T-helper 1 cell (primary cell): Measurements from ENCODE around the gene COA6.
A peak's percentile ranks its signal among the peaks of the same experiment; 100 is the strongest.
"Not testable (repeated sequence)": the region's sequence is repeated elsewhere in the genome, so short reads cannot be mapped to it uniquely, and the experiment has no call there.

ENCODE experiments used
- DNase-seq, 5 donors: peaks; one replicate each; pipeline ENCODE4 v3.0.0-alpha.2; 2012 to 2020

COA6 gene

GRCh38 chr1:234369784-234370183 lies 3.5 kb upstream of the COA6 start:
- DNase-seq: peak in 1 of 5 donors; percentile 29

GRCh38 chr1:234371414-234371813 lies 1.8 kb upstream of the COA6 start:
- no peak for DNase-seq

- no peak for DNase-seq
Measured at GRCh38 chr1:234372011-234372757, 1.1 kb upstream of the COA6 start.

GRCh38 chr1:234373959-234374254 lies 651 bp downstream of the COA6 start:
- DNase-seq: no peak

GRCh38 chr1:234375672-234376071 lies 2.4 kb downstream of the COA6 start:
- DNase-seq: no peak

- not testable (repeated sequence) for DNase-seq
Measured at GRCh38 chr1:234379591-234380109, 6.4 kb downstream of the COA6 start.

GRCh38 chr1:234381699-234382555 lies 8.7 kb downstream of the COA6 start:
- no peak for DNase-seq

GRCh38 chr1:234386122-234386521 lies 12.9 kb downstream of the COA6 start:
- DNase-seq: peak in 1 of 5 donors; percentile 20

- DNase-seq: no peak
Measured at GRCh38 chr1:234388094-234388493, 14.8 kb downstream of the COA6 start.

GRCh38 chr1:234393190-234393589 lies 19.9 kb downstream of the COA6 start:
- no peak for DNase-seq

- no peak for DNase-seq
Measured at GRCh38 chr1:234395297-234395696, 22.0 kb downstream of the COA6 start.

GRCh38 chr1:234396092-234396491 lies 22.8 kb downstream of the COA6 start:
- no peak for DNase-seq

- DNase-seq: no peak
Measured at GRCh38 chr1:234396871-234397270, 23.6 kb downstream of the COA6 start.

- no peak for DNase-seq
Measured at GRCh38 chr1:234397732-234398131, 24.5 kb downstream of the COA6 start.

GRCh38 chr1:234398849-234399381 lies 25.7 kb downstream of the COA6 start:
- DNase-seq: peak in 1 of 5 donors; percentile 60

GRCh38 chr1:234399515-234399914 lies 26.3 kb downstream of the COA6 start:
- DNase-seq: not testable (repeated sequence)

GRCh38 chr1:234400773-234401172 lies 27.5 kb downstream of the COA6 start:
- DNase-seq: peak in 1 of 5 donors; percentile 53

- DNase-seq: no peak
Measured at GRCh38 chr1:234401658-234402057, 28.4 kb downstream of the COA6 start.

GRCh38 chr1:234402939-234403338 lies 29.7 kb downstream of the COA6 start:
- no peak for DNase-seq

GRCh38 chr1:234405676-234406075 lies 32.4 kb downstream of the COA6 start:
- DNase-seq: no peak

- DNase-seq: no peak
Measured at GRCh38 chr1:234406871-234407270, 33.6 kb downstream of the COA6 start.

- DNase-seq: peak; percentile 12 to 81 (median 46)
Measured at GRCh38 chr1:234408757-234409156, 35.5 kb downstream of the COA6 start.

- DNase-seq: peak in 3 of 5 donors; percentile 10 to 75 (median 14)
Measured at GRCh38 chr1:234409328-234409727, 36.1 kb downstream of the COA6 start.

GRCh38 chr1:234412830-234413229 lies 39.6 kb downstream of the COA6 start:
- no peak for DNase-seq
